ENCODE measurements around the gene EPS8.
"Not testable (repeated sequence)": the region's sequence is repeated elsewhere in the genome, so short reads cannot be mapped to it uniquely, and the experiment has no call there.

EPS8 gene

GRCh38 chr12:15757553-15758255, 31.5 kb downstream of the EPS8 start:
- Histone ChIP-seq H3K79me2 (ENCODE audit: control insufficient read depth, insufficient read depth, low read length, unreplicated experiment) (peaks cover 96% of the 10 kb centered on the region), H3K27me3 (ENCODE audit: insufficient read depth, low read length) (no peaks in the 10 kb centered on the region), H3K36me3 (ENCODE audit: insufficient read depth, low read length) (peaks cover 18% of the 10 kb centered on the region), H3K4me3 (ENCODE audit: low read depth, low read length) (peak overlapping the region; percentile 34; the same call in 1 of the 2 replicates), H2AFZ (ENCODE audit: low read length, unreplicated experiment) (no peak overlapping the region), H3K27ac (ENCODE audit: low read depth, low read length) (peak overlapping the region; percentile 88), H3K4me1 (ENCODE audit: control insufficient read depth, insufficient read depth, low read length, unreplicated experiment) (peaks cover 76% of the 10 kb centered on the region)

GRCh38 chr12:15756822-15757221, 32.4 kb downstream of the EPS8 start:
- peak overlapping the region; percentile 88 for H3K27ac ChIP-seq (ENCODE audit: low read depth, low read length)
- H3K36me3 ChIP-seq (ENCODE audit: insufficient read depth, low read length), result peaks cover 18% of the 10 kb centered on the region
- peaks cover 96% of the 10 kb centered on the region for H3K79me2 ChIP-seq (ENCODE audit: control insufficient read depth, insufficient read depth, low read length, unreplicated experiment)
- no peak overlapping the region for H2AFZ ChIP-seq (ENCODE audit: low read length, unreplicated experiment)
- peak overlapping the region; percentile 13; the same call in 1 of the 2 replicates for H3K4me3 ChIP-seq (ENCODE audit: low read depth, low read length)
- H3K27me3 ChIP-seq (ENCODE audit: insufficient read depth, low read length), result no peaks in the 10 kb centered on the region
- peaks cover 81% of the 10 kb centered on the region for H3K4me1 ChIP-seq (ENCODE audit: control insufficient read depth, insufficient read depth, low read length, unreplicated experiment)

DNA sequence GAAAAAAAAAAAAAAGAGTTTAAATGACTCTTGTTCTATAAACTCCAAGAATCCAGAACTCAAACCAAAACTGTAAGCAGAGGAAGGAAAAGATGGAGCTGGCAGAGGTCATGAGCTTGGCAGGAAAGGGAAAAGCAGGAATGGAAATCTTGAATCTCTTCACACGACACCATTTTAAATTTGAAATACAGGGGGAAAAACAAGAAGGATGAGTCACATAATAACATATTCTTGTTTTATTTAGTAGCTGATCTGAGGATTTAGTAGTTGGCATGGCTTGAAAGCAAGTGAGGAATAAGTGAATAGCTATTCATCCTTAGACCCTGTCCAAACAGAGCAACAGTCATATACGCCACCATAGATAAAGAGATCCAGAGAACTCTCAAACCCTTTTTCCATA, 35.0 kb downstream of the EPS8 start:
- peaks cover 96% of the 10 kb centered on the region for H3K79me2 ChIP-seq (ENCODE audit: control insufficient read depth, insufficient read depth, low read length, unreplicated experiment)

DNA sequence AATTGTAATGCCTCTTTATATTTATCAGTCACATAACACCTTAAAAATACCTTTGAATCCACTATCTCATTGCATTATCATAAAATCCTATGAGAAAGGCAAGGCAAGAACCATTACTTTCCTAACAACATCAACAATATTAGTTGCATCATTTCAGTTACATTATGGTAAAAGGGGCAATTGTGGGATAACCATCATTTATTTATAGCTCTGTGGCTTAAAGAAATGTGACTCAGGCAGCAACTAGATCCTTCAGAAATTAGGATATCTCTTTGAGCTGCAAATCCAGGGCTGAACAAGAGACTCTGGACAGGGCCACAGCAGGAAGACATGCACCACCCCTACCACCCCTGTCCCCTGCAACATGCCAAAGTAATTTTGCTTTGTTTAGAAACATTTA, 36.4 kb downstream of the EPS8 start:
- no peak overlapping the region for H3K4me3 ChIP-seq (ENCODE audit: low read depth, low read length)
- no peaks in the 10 kb centered on the region for H3K27me3 ChIP-seq (ENCODE audit: insufficient read depth, low read length)
- H3K79me2 ChIP-seq (ENCODE audit: control insufficient read depth, insufficient read depth, low read length, unreplicated experiment), result peaks cover 98% of the 10 kb centered on the region
- peaks cover 76% of the 10 kb centered on the region for H3K4me1 ChIP-seq (ENCODE audit: control insufficient read depth, insufficient read depth, low read length, unreplicated experiment)
- peak overlapping the region; percentile 32 for H3K27ac ChIP-seq (ENCODE audit: low read depth, low read length)
- peaks cover 17% of the 10 kb centered on the region for H3K36me3 ChIP-seq (ENCODE audit: insufficient read depth, low read length)
- no peak overlapping the region for H2AFZ ChIP-seq (ENCODE audit: low read length, unreplicated experiment)

More for the DNA sequence above, 35.0 kb downstream of the EPS8 start:
- Histone ChIP-seq H3K4me1 (ENCODE audit: control insufficient read depth, insufficient read depth, low read length, unreplicated experiment) (peaks cover 90% of the 10 kb centered on the region), H3K4me3 (ENCODE audit: low read depth, low read length) (no peak overlapping the region), H3K36me3 (ENCODE audit: insufficient read depth, low read length) (peaks cover 21% of the 10 kb centered on the region), H3K27ac (ENCODE audit: low read depth, low read length) (peak overlapping the region; percentile 76), H2AFZ (ENCODE audit: low read length, unreplicated experiment) (no peak overlapping the region), H3K27me3 (ENCODE audit: insufficient read depth, low read length) (no peaks in the 10 kb centered on the region)

- no peak overlapping the region for H3K4me3 ChIP-seq (ENCODE audit: low read depth, low read length)
- H2AFZ ChIP-seq (ENCODE audit: low read length, unreplicated experiment), result no peak overlapping the region
- H3K27me3 ChIP-seq (ENCODE audit: insufficient read depth, low read length), result no peaks in the 10 kb centered on the region
- peaks cover 99% of the 10 kb centered on the region for H3K79me2 ChIP-seq (ENCODE audit: control insufficient read depth, insufficient read depth, low read length, unreplicated experiment)
- H3K27ac ChIP-seq (ENCODE audit: low read depth, low read length), result peak overlapping the region; percentile 14; the same call in 1 of the 2 replicates
- H3K4me1 ChIP-seq (ENCODE audit: control insufficient read depth, insufficient read depth, low read length, unreplicated experiment), result peaks cover 68% of the 10 kb centered on the region
- H3K36me3 ChIP-seq (ENCODE audit: insufficient read depth, low read length), result peaks cover 17% of the 10 kb centered on the region
Measured at GRCh38 chr12:15751741-15752140, 37.4 kb downstream of the EPS8 start.

- Histone ChIP-seq H2AFZ (ENCODE audit: low read length, unreplicated experiment) (no peak overlapping the region), H3K27ac (ENCODE audit: low read depth, low read length) (no peak overlapping the region), H3K4me1 (ENCODE audit: control insufficient read depth, insufficient read depth, low read length, unreplicated experiment) (peaks cover 53% of the 10 kb centered on the region), H3K4me3 (ENCODE audit: low read depth, low read length) (no peak overlapping the region), H3K27me3 (ENCODE audit: insufficient read depth, low read length) (no peaks in the 10 kb centered on the region), H3K36me3 (ENCODE audit: insufficient read depth, low read length) (peaks cover 26% of the 10 kb centered on the region), H3K79me2 (ENCODE audit: control insufficient read depth, insufficient read depth, low read length, unreplicated experiment) (peaks cover 99% of the 10 kb centered on the region)
Measured at GRCh38 chr12:15749937-15750336, 39.3 kb downstream of the EPS8 start.

GRCh38 chr12:15741870-15742269, 47.3 kb downstream of the EPS8 start:
- peaks cover 82% of the 10 kb centered on the region for H3K79me2 ChIP-seq (ENCODE audit: control insufficient read depth, insufficient read depth, low read length, unreplicated experiment)
- not testable (repeated sequence) for H3K27ac ChIP-seq (ENCODE audit: low read depth, low read length); H3K27me3 ChIP-seq (ENCODE audit: insufficient read depth, low read length); H3K4me3 ChIP-seq (ENCODE audit: low read depth, low read length); H2AFZ ChIP-seq (ENCODE audit: low read length, unreplicated experiment)
- peaks cover 26% of the 10 kb centered on the region for H3K4me1 ChIP-seq (ENCODE audit: control insufficient read depth, insufficient read depth, low read length, unreplicated experiment)
- H3K36me3 ChIP-seq (ENCODE audit: insufficient read depth, low read length), result peaks cover 18% of the 10 kb centered on the region

GRCh38 chr12:15741082-15741481, 48.1 kb downstream of the EPS8 start:
- peaks cover 16% of the 10 kb centered on the region for H3K36me3 ChIP-seq (ENCODE audit: insufficient read depth, low read length)
- H3K79me2 ChIP-seq (ENCODE audit: control insufficient read depth, insufficient read depth, low read length, unreplicated experiment), result peaks cover 82% of the 10 kb centered on the region
- H2AFZ ChIP-seq (ENCODE audit: low read length, unreplicated experiment), result no peak overlapping the region
- no peak overlapping the region for H3K27ac ChIP-seq (ENCODE audit: low read depth, low read length)
- H3K4me1 ChIP-seq (ENCODE audit: control insufficient read depth, insufficient read depth, low read length, unreplicated experiment), result peaks cover 22% of the 10 kb centered on the region
- no peak overlapping the region for H3K4me3 ChIP-seq (ENCODE audit: low read depth, low read length)
- H3K27me3 ChIP-seq (ENCODE audit: insufficient read depth, low read length), result no peaks in the 10 kb centered on the region

GRCh38 chr12:15740389-15740788, 48.8 kb downstream of the EPS8 start:
- Histone ChIP-seq H3K4me1 (ENCODE audit: control insufficient read depth, insufficient read depth, low read length, unreplicated experiment) (peaks cover 22% of the 10 kb centered on the region), H3K79me2 (ENCODE audit: control insufficient read depth, insufficient read depth, low read length, unreplicated experiment) (peaks cover 82% of the 10 kb centered on the region)
- H3K4me3 ChIP-seq (ENCODE audit: low read depth, low read length); H3K27ac ChIP-seq (ENCODE audit: low read depth, low read length); H2AFZ ChIP-seq (ENCODE audit: low read length, unreplicated experiment); H3K27me3 ChIP-seq (ENCODE audit: insufficient read depth, low read length); H3K36me3 ChIP-seq (ENCODE audit: insufficient read depth, low read length): not testable (repeated sequence)

GRCh38 chr12:15738438-15739015, 50.7 kb downstream of the EPS8 start:
- no peak overlapping the region for H3K27ac ChIP-seq (ENCODE audit: low read depth, low read length)
- no peak overlapping the region for H3K4me3 ChIP-seq (ENCODE audit: low read depth, low read length)
- H3K4me1 ChIP-seq (ENCODE audit: control insufficient read depth, insufficient read depth, low read length, unreplicated experiment), result peaks cover 23% of the 10 kb centered on the region
- H3K79me2 ChIP-seq (ENCODE audit: control insufficient read depth, insufficient read depth, low read length, unreplicated experiment), result peaks cover 83% of the 10 kb centered on the region
- H2AFZ ChIP-seq (ENCODE audit: low read length, unreplicated experiment), result no peak overlapping the region
- H3K36me3 ChIP-seq (ENCODE audit: insufficient read depth, low read length), result peaks cover 10% of the 10 kb centered on the region; the same call in 1 of the 2 replicates
- H3K27me3 ChIP-seq (ENCODE audit: insufficient read depth, low read length), result no peaks in the 10 kb centered on the region
